OCI-LY7 (cell line): ENCODE results near the gene UCHL1.
A peak's percentile ranks its signal among the peaks of the same experiment; 100 is the strongest.

Source experiments
- CTCF ChIP-seq: fragments of 200-600 bp; sonication (generic); conservative IDR thresholded peaks from 2 replicates; pipeline ENCODE4 v1.5.1; 2014; ENCODE audit warnings: mild to moderate bottlenecking, antibody characterized with exemption, low read length, moderate library complexity, mixed read lengths
- EZH2phosphoT487 ChIP-seq: fragments of 200-600 bp; sonication (generic); IDR thresholded peaks from 2 replicates; pipeline ENCODE4 v1.6.1; 2018; ENCODE audit warnings: low read depth, borderline replicate concordance, mild to moderate bottlenecking, mixed run types, antibody characterized with exemption, low read length, moderate library complexity, mixed read lengths

GRCh38 chr4:41216294-41217019, 40.3 kb upstream of the UCHL1 start:
- no peak for TF ChIP-seq EZH2phosphoT487
- peak; percentile 46 for TF ChIP-seq CTCF
